Endothelial cell (in vitro differentiated cells): Measurements from ENCODE around the gene CEMIP2. TPM values are rescaled to one million over a fixed set of nuclear protein-coding genes. Genes with fewer than 3 reads are reported as not detected.

ENCODE experiments used
- DNase-seq: peaks from one replicate; pipeline ENCODE4 v3.0.0; 2021; ENCODE audit warnings: low spot score
- H3K27ac Mint-ChIP-seq: one replicate; pipeline ENCODE4 v1.8.0; 2021; ENCODE audit warnings: mixed read lengths, inconsistent platforms; ENCODE audit not compliant: unreplicated experiment
- H3K27me3 Mint-ChIP-seq: one replicate; pipeline ENCODE4 v1.8.0; 2021; ENCODE audit warnings: mild to moderate bottlenecking, moderate library complexity, mixed read lengths, inconsistent platforms; ENCODE audit not compliant: unreplicated experiment
- H3K36me3 Mint-ChIP-seq: one replicate; pipeline ENCODE4 v1.8.0; 2021; ENCODE audit warnings: mild to moderate bottlenecking, low read depth, mixed read lengths, inconsistent platforms; ENCODE audit not compliant: unreplicated experiment
- H3K4me1 Mint-ChIP-seq: one replicate; pipeline ENCODE4 v1.8.0; 2021; ENCODE audit warnings: mild to moderate bottlenecking, mixed read lengths, inconsistent platforms; ENCODE audit not compliant: unreplicated experiment
- H3K4me3 Mint-ChIP-seq: one replicate; pipeline ENCODE4 v1.8.0; 2021; ENCODE audit warnings: mild to moderate bottlenecking, mixed read lengths, inconsistent platforms; ENCODE audit not compliant: unreplicated experiment
- H3K9me3 Mint-ChIP-seq: one replicate; pipeline ENCODE4 v1.8.0; 2021; ENCODE audit warnings: mixed read lengths, inconsistent platforms; ENCODE audit not compliant: unreplicated experiment
- total RNA-seq: library from RNA; stranded (reverse); fragmentation: NEBNext Ultra II Directional; extraction: Animal tissue kit (Norgen Biotek cat#: 25700); gene quantifications from one replicate; pipeline ENCODE4 v1.2.1, GENCODE V29; 2021; ENCODE audit not compliant: unreplicated experiment
- TF ChIP-seq, protein P1 (sequence below): fragments of 200-600 bp; sonication (generic); IDR thresholded peaks from one replicate; pipeline ENCODE4 v1.5.0; 2021; ENCODE audit warnings: antibody characterized with exemption; ENCODE audit not compliant: unreplicated experiment

Gene CEMIP2
- total RNA-seq, 1 donor from 2014 or later = 112 TPM

DNA sequence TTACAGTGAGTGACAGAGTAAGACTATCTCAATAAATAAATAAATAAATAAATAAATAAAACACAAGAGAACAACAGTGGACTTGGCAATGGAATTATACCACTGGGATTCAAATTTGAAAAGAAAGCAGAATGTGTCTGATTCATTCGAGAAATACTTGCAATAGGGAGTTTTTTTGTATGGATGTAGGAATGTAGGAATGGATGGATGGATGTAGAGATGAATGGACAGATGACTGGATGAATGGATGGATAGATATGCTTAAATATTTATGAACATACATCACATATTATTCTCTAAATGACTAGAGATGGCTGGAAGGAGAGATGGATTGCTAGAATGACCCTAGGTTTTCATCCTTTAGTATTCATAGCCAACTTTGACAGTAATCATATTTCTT lies 22.0 kb upstream of the CEMIP2 start:
- TF ChIP-seq, protein P1, sequence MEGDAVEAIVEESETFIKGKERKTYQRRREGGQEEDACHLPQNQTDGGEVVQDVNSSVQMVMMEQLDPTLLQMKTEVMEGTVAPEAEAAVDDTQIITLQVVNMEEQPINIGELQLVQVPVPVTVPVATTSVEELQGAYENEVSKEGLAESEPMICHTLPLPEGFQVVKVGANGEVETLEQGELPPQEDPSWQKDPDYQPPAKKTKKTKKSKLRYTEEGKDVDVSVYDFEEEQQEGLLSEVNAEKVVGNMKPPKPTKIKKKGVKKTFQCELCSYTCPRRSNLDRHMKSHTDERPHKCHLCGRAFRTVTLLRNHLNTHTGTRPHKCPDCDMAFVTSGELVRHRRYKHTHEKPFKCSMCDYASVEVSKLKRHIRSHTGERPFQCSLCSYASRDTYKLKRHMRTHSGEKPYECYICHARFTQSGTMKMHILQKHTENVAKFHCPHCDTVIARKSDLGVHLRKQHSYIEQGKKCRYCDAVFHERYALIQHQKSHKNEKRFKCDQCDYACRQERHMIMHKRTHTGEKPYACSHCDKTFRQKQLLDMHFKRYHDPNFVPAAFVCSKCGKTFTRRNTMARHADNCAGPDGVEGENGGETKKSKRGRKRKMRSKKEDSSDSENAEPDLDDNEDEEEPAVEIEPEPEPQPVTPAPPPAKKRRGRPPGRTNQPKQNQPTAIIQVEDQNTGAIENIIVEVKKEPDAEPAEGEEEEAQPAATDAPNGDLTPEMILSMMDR = no peak
- H3K27me3 Mint-ChIP-seq = peaks cover 1% of the 10 kb centered on the region
- H3K9me3 Mint-ChIP-seq = no peaks in the 10 kb centered on the region
- DNase-seq = no peak
- no peak overlapping the region for H3K27ac Mint-ChIP-seq
- H3K4me1 Mint-ChIP-seq = peaks cover 9% of the 10 kb centered on the region
- no peak overlapping the region for H3K4me3 Mint-ChIP-seq
- no peaks in the 10 kb centered on the region for H3K36me3 Mint-ChIP-seq

DNA sequence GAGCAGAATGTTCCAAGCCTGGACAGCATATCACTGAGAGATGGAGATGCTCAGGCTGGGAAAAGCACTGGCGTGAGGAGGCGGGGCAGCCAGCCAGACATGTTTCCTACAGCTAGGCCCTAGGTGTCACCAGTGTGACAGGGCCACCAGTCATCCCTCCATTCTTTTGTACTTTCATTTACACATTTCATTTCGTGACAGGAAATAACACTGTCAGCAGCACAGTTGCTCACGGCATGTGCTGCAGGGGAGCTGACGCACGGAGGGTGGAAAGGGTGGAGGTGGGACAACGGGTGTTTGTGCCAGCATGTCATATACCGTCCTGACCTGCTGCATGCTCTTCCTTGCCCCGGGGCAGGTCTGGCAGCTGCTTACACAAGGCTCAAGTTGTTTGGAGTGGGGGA lies 14.8 kb upstream of the CEMIP2 start:
- Mint-ChIP-seq H3K27ac (no peak overlapping the region), H3K36me3 (no peaks in the 10 kb centered on the region), H3K27me3 (no peaks in the 10 kb centered on the region), H3K4me3 (no peak overlapping the region), H3K4me1 (no peaks in the 10 kb centered on the region), H3K9me3 (no peaks in the 10 kb centered on the region)
- DNase-seq = no peak
- TF ChIP-seq, protein P1 = no peak

DNA sequence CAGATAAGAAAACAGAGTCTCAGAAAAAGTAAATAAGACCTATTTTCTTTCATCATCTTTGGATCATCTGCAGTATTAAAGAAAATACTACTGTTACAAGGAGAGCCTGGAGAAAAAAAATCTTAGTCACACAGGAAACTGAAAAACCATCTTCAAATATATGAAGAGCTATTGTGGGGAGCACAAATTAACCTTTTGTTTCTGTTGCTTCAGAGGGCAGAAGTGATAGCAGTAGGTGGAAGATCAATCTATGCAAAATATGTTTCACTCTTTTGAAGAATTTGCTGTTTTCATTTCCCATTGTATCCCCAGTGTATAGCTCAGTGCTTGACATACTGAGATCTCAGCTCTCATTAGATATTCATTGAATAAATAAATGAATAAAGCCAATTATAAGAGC lies 13.1 kb upstream of the CEMIP2 start:
- H3K36me3 Mint-ChIP-seq = no peaks in the 10 kb centered on the region
- H3K4me3 Mint-ChIP-seq = no peak overlapping the region
- H3K9me3 Mint-ChIP-seq = no peaks in the 10 kb centered on the region
- H3K27me3 Mint-ChIP-seq = no peaks in the 10 kb centered on the region
- TF ChIP-seq, protein P1 = no peak
- no peak for DNase-seq
- H3K4me1 Mint-ChIP-seq = no peaks in the 10 kb centered on the region
- no peak overlapping the region for H3K27ac Mint-ChIP-seq

- Mint-ChIP-seq H3K4me3 (no peak overlapping the region), H3K9me3 (no peaks in the 10 kb centered on the region), H3K27me3 (no peaks in the 10 kb centered on the region), H3K36me3 (no peaks in the 10 kb centered on the region), H3K4me1 (no peaks in the 10 kb centered on the region), H3K27ac (no peak overlapping the region)
- TF ChIP-seq, protein P1 = no peak
- DNase-seq = no peak
Observed at GRCh38 chr9:71780953-71781352, 12.6 kb upstream of the CEMIP2 start.

GRCh38 chr9:71778085-71778484 lies 9.8 kb upstream of the CEMIP2 start:
- Mint-ChIP-seq H3K4me1 (no peaks in the 10 kb centered on the region), H3K36me3 (no peaks in the 10 kb centered on the region), H3K27me3 (no peaks in the 10 kb centered on the region), H3K4me3 (no peak overlapping the region), H3K27ac (no peak overlapping the region), H3K9me3 (no peaks in the 10 kb centered on the region)
- TF ChIP-seq, protein P1 = no peak
- DNase-seq = no peak
